T47D (cell line): ENCODE measurements around the gene FDXACB1.

Experiments
- DNase-seq, 2 experiments: peaks; one replicate each; pipeline versions ENCODE4 v3.0.0 to v3.0.0-alpha.2; 2011 to 2012; ENCODE audit warnings: low read depth in 1 of 2, low spot score in 1 of 2
- JUND ChIP-seq: IDR thresholded peaks from 2 replicates; pipeline ENCODE4 v1.6.1; 2012; ENCODE audit warnings: low read depth
- in situ Hi-C: cut with HindIII; loops from 2 replicates; pipeline ENCODE4 v1.10.0; 2016; ENCODE audit warnings: low sequenced_read_pairs, low pct_unique_long_range_greater_than_20kb

FDXACB1 gene

DNA sequence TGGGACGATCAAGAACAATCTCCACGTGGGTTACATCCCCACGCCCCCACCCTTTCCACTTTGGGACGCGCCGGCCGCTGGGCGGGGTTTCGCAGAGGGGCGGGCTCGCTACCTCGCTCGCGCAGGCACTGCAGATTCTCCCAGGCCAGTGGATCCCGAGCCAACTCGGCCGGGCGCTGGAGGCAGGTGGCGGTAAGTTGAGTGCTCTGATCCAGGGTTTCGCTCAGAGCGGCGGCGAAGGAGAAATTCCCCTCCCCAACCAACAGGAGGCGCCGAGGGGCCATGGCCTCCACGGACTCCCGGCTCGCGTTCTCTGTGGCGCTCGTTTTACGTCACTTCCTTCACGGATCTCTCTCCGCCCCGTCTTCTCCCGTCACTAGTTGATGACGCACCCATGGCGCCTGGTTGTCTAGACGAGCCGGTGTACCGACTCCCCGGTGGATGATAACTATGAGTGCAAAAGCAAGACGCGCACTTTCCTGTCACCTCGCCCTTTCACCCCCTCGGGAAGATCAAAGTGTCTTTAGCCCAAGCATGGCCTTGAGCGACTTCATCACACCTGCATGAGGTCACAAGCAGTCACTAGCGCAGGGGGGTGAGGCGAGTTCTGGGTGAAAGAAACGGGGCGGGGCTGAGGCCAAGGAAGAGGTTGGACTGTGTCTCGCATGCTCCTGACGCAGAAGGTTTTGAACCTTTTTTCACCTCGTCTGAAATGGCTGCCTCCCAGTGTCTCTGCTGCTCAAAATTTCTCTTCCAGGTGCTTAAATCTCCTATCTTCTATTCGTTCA, at the start of gene FDXACB1, which contains the start of gene CFAP68:
Gene FDXACB1, minus strand, starts transcription at position 317 of the 788 bp plus-strand sequence. Its CDS starts 33 bp downstream, at position 284.
Gene CFAP68, plus strand, starts transcription at position 693 of the 788 bp plus-strand sequence. Its CDS starts 20 bp downstream, at position 713.
- no peak for TF ChIP-seq JUND
- in situ Hi-C loops = no loop called here
- peak; percentile 81 to 99 for DNase-seq

GRCh38 chr11:111926505-111927391, 47.8 kb upstream of the FDXACB1 start:
- in situ Hi-C loops = no loop called here
- no peak for TF ChIP-seq JUND
- peak; percentile 92 to 99 for DNase-seq

GRCh38 chr11:111925953-111926352, 47.0 kb upstream of the FDXACB1 start:
- TF ChIP-seq JUND = no peak
- in situ Hi-C loops = no loop called here
- DNase-seq = no peak

DNA sequence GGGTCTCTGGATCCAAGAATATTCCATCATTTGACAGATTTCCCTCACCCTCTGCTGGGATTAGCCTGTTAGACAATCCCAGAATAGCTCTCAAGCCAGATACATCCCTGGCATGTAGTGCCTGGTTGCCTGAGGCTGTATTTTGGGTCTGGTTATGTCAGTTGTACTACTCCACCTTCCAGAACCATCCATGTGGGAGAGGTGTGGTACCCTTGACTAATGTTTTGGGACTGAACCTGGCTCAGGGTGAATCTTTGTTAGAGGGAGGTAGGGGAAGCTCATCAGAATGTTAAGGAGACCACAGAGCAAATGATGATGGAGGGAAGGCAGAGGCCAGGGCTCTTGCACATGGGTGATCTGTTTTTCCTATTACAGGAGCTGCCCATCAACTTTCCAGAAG, 45.0 kb upstream of the FDXACB1 start:
- DNase-seq = peak in 1 of 2 experiments; percentile 71
- in situ Hi-C loops = no loop called here
- no peak for TF ChIP-seq JUND

DNA sequence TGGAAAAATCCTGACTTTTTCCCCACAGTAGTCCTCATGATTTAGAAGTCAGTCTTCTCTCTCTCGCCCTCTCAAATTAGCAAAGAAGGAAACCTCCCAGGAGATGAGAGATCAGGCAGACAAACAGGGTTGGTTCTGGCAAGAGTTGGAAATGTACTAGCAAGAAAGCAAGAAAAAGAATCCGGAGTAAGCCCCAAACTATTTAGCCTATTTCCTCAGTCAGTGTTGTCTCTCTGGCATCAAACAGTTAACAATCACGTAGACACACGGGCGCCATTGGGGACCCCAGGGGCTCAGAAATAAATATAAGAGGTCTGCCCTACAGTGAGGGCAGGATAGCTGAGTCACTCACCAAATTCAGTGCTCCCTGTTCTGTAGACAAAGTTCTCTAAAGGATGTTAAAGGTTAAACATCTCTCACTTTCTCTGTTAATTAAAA, 44.4 kb upstream of the FDXACB1 start:
- DNase-seq = no peak
- TF ChIP-seq JUND = no peak
- in situ Hi-C loops = no loop called here

DNA sequence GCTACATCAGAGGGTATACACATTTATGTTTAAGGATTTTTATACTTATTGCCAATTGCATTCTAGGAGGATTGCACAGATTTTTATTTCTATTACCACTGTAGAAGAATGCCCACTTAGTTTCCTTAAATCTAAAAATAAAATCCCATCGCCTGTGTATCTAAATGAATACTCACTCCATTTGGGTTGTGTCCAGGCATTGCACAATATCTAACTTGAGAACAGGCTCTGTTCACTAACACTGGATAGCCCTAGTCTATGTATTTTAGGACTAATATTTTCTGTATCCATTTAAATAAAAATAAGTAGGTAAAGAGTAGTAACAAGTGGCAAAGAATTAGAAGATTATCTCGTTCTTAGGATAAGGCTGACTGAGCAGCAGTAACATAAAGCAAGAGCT, 43.8 kb upstream of the FDXACB1 start:
- in situ Hi-C loops = no loop called here
- DNase-seq = peak in 1 of 2 experiments; percentile 49

GRCh38 chr11:111921541-111922230, 42.7 kb upstream of the FDXACB1 start:
- DNase-seq = no peak
- no peak for TF ChIP-seq JUND
- in situ Hi-C loops = no loop called here

More for the DNA sequence above, 43.8 kb upstream of the FDXACB1 start:
- no peak for TF ChIP-seq JUND

- in situ Hi-C loops = no loop called here
- no peak for DNase-seq
- TF ChIP-seq JUND = no peak
Observed at GRCh38 chr11:111920908-111921307, 41.9 kb upstream of the FDXACB1 start.

- DNase-seq = peak; percentile 81 to 98
- TF ChIP-seq JUND = no peak
- in situ Hi-C loops = no loop called here
Observed at GRCh38 chr11:111918390-111919256, 39.7 kb upstream of the FDXACB1 start, which contains the start of gene C11orf52. C11orf52 (plus strand) TSS chr11:111918913; CDS start chr11:111918973, 60 bp downstream.

DNA sequence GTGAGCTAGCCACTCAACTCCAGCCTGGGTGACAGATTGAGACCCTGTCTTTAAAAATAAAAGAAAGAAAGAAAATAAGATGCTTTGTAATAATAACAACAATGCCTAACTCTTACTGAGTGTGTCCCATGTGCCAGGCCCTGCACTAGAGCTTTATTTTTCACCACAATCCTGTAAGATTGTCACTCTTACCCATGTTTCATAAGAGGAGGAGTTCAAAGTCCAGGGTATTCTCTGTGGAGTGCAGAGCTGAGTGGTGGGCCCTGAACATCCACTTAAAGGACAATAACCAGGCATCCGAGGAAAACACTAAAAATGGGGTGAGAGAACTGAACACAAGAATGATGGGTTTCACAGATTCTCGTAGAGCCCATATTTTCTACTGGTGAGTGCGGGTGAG, 38.8 kb upstream of the FDXACB1 start:
- no peak for DNase-seq
- in situ Hi-C loops = no loop called here
- no peak for TF ChIP-seq JUND

DNA sequence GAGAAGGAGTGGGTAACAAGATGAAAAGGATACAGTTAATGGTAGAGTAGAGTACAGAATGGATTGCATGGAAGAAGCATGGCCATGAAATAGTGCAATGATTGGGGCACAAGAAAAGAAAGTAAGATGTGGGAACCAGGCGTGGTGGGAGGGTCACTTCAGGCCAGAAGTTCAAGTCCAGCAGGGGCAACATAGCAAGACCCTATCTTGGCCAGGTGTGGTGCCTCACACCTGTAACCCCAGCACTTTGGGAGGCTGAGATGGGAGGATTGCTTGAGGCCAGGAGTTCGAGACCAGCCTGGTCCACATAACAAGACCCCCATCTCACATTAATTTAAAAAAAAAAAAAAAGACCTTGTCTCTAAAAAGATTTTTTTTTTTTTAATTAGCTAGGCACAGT, 38.3 kb upstream of the FDXACB1 start:
- no peak for DNase-seq
- in situ Hi-C loops = no loop called here
- TF ChIP-seq JUND = no peak
